ENCODE data around the gene FHL3.

The FHL3 gene, protein sequence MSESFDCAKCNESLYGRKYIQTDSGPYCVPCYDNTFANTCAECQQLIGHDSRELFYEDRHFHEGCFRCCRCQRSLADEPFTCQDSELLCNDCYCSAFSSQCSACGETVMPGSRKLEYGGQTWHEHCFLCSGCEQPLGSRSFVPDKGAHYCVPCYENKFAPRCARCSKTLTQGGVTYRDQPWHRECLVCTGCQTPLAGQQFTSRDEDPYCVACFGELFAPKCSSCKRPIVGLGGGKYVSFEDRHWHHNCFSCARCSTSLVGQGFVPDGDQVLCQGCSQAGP

GRCh38 chr1:38005195-38006007 lies at the start of gene FHL3:
TSS of gene FHL3 (minus strand) at chr1:38005514. CDS start at chr1:37999412, 6,102 bp downstream.
- DNase-seq (ENCODE audit: low read depth in 3 of 3), result no peak

DNA sequence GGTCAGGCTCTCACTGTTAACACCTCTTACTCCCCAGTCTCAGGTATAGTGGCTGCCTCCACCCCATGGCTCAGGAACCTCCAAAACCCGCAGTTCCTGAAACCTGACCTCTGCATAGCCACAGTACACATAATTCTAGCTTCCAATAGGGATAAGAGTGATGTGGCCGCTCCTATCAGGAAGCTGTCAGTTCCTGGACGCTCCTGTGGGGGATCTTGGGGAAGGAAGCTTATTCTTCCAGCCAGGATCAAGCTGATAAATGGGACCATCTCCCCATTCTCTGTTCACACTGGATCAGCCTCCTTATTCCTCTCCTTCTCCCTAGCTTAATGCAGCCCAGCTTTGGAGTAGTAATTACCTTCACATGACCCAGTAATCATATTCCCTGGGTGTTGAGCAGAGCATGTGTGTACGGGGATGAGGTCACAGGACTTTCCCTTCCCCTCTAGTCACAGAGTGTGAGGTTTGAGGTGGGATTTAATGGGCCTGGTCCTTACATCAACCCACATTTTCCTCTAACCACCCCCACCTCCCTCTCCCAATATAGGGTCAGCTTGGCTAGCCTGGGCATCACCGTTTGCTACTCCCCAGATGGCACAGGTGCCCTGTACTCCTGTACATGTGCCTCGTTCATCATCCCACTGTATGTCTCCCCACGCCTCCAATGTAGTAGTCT lies 48.2 kb upstream of the FHL3 start:
- DNase-seq (ENCODE audit: low read depth in 3 of 3), result no peak

DNA sequence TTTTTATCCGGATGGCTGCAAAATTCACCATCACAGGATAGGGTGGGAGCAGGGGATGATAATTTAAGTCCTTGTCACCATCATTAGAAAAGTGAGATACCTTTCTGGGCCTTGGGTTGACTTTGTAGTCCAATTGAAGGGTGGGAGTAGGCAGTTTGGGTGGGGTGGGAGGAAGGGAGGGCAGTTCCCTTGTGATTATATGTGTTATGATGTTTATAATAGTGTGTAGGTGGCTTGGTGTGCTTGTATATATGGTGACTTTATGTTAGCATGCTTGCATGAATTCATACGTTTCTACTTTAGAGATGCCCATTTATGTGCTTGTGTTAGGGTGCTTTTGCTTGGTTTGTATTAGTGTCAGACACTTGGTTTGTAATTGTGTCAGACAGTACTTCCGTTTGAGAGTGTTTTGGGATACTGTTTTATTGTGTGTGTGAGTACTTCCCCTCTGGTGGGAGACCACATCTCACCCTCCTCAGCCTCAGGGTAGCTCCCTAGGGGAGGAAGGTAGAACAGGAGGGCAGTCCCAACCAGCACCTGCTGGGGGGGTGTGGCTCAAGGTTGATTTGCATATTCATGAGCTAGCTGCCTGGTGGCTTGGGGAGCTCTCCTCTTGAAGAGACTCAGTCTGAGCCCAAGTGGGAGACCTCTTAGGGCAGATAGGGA lies 47.6 kb upstream of the FHL3 start:
- DNase-seq (ENCODE audit: low read depth in 3 of 3), result no peak

- DNase-seq (ENCODE audit: low read depth in 3 of 3), result no peak
Measured at GRCh38 chr1:38051079-38051543, 45.8 kb upstream of the FHL3 start.

DNA sequence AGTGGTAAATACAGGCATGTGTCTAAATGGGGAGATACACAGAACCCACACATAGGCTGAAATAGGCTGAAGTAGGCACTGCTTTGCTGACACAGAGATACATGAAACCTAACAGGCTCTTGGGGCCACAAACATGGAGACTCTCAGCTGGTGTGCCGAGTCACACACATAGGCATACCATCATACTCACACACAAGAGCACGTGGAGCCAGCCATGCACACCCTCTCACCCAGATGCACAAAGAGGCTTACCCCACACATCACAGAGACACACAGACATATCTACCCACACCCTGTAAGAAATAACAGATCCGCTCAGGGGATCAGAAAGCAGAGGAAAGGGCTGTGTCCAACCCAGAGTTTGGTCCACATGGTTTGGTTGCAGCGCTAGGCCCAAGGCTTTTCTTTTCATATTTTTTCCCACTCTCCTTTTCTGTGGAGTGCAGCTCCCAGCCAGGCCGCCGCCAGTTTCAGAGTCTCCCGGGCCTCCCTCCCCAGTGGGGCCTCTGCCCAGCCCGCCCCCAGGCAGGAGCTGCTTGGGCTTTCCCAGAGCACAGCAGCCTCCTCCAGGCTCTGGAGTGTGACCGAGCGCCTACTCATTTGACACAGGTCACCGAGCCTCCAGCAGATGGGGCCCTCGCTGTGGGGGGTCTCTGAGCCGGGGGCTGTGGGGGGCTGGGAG lies 45.2 kb upstream of the FHL3 start:
- DNase-seq (ENCODE audit: low read depth in 3 of 3), result no peak

GRCh38 chr1:38047603-38048141 lies 42.4 kb upstream of the FHL3 start:
- no peak for DNase-seq (ENCODE audit: low read depth in 3 of 3)

DNA sequence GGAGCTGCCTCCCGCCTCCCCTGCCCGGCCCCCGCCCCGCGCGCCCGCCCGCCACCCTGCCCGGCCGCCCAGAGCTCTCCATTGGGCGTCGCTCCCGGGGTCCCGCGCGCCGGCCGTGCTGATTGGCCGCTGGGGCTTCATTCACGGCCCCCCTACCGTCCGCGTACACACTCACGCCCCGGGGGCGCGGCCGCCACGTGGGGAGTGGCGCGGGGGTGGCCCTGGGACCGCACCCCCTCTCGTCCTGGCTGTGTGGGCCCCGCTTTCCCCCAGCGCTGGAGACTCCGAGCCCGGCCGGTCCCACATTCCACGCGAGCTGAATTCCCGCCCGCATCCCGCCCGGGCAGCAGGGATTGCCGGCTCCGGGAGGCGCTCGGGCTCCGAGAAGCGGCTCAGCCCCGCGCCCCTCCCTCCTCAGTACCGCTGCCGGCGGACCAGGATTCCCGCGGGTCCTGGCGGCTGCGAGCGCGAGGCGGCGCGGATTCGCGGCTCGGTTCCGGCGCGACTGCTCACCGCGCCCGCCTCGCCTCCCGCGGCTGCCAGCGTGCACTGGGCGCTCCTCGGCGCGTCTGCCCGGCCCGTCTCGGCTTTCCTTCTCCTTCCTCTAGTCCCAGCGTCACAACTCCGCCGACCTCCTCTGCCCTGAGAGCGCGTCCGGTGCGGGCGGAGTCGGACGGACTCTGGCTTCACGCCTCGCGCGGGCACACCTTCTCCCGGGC lies 41.7 kb upstream of the FHL3 start:
- DNase-seq (ENCODE audit: low read depth in 3 of 3), result peak; percentile 45 to 75 (median 55)

GRCh38 chr1:38046333-38046883 lies 41.1 kb upstream of the FHL3 start, which contains the start of gene POU3F1:
TSS of gene POU3F1 (minus strand) at chr1:38046793. CDS start at chr1:38046743, 50 bp downstream.
- DNase-seq (ENCODE audit: low read depth in 3 of 3), result no peak

DNA sequence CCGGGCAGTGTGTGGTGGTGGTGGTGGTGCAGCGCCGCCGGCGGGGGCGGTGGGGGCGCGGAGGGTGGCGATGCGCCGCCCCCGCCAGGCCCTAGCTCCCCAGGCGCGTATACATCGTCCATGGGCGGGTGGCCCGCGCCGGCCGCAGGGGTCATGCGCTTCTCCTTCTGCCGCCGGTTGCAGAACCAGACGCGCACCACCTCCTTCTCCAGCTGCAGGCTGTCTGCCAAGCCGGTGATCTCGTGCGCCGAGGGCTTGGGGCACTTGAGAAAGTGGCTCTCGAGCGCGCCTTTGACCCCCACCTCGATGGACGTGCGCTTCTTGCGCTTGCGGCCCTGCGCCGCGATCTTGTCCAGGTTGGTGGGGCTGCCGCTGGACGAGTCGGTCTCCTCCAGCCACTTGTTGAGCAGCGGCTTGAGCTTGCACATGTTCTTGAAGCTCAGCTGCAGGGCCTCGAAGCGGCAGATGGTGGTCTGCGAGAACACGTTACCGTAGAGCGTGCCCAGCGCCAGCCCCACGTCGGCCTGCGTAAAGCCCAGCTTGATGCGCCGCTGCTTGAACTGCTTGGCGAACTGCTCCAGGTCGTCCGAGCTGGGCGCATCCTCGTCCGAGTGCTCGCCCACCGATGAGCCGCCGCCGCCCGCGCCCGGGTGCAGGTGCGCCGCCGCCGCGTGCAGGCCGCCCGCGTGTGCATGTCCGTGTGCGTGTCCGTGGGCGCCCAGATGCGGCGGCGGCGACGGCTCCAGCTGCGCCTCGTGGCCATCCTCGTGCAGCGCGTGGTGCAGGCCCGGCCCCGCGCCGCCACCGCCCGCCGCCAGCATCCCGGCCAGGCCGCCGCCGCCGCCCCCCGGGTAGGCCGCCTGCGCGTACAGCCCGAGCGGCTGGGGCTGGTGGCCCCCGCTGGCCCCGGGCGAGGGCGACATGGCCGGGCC lies 40.4 kb upstream of the FHL3 start:
- DNase-seq (ENCODE audit: low read depth in 3 of 3), result no peak

DNA sequence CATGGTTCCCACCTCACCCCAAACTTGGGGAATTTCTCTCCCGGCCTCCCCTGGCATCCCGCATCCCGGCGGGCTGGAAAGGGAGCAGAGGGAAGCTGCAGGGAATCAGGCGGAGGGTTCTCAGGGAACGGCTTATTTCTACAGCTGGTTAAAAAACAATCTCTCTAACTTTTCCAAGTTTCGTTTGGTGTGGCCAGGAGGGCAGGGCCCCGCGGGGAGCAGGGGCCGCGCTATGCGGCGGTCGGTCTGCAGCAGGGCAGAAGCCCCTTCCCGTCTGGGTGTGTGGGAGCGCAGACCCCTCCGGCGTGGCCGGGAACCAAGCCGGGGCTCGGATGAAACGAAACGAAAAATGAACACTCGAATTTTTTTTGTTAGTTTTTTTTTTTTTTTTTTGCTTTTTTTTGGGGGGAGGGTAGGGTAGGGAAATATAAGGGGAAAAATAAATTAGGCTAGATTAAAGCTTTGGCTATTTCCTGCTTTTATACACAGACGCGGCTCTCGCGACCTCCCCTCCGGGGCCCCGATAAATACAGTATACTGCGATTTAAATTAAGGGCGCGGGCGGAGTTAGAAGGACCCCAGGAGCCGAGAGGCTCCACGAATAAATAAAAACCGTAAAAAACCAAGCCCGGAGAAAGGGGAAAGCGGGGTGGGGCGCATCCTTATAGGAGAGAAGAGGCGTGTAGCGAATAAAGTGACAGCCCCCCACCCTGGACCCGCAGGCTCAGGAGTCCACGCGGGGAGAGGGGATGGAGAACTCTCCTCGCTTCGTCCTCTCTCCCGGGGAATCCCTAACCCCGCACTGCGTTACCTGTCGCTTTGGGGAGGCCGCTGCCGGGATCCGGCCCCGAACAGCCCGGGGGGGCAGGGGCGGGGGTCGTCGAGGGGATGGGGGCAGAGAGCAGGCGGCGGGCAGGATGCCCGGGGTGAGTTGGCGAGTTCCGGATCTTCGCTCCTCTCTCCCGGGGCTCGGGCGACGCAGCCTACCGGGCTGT lies 39.2 kb upstream of the FHL3 start:
- no peak for DNase-seq (ENCODE audit: low read depth in 3 of 3)

DNA sequence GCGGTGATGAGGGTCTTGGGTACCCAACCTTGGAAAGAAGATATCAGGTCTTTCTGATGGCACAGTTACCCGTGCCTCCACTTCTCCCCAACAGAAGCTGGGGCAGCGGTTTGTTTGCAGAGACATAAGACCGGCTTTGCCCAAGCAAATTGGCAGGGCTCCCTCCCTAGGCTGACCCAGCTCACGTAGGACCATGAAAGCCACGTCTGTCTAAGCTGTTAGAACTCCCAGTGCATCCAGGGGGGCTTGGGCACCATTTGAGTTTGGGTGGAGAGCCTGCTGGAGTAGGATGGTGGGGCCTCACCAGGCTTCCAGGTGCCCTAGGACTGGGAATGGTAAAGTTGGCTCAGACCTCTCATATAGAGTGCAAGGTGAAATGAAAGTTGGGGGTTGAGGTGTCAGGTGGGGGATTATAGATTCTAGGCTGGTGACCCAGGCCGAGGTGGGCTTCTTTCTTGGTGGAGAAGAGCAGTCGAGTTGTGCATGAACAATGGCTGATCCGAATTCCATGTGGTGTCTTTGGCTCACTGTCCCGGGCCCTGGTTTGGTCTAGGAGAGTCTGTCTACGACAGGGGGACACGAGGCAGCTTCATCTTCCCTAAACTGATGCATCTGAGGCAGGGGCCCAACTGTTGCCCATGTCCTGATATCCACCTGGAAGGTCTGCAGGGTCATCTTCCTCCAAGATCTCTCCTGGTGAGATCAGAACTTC lies 37.9 kb upstream of the FHL3 start:
- DNase-seq (ENCODE audit: low read depth in 3 of 3), result no peak

DNA sequence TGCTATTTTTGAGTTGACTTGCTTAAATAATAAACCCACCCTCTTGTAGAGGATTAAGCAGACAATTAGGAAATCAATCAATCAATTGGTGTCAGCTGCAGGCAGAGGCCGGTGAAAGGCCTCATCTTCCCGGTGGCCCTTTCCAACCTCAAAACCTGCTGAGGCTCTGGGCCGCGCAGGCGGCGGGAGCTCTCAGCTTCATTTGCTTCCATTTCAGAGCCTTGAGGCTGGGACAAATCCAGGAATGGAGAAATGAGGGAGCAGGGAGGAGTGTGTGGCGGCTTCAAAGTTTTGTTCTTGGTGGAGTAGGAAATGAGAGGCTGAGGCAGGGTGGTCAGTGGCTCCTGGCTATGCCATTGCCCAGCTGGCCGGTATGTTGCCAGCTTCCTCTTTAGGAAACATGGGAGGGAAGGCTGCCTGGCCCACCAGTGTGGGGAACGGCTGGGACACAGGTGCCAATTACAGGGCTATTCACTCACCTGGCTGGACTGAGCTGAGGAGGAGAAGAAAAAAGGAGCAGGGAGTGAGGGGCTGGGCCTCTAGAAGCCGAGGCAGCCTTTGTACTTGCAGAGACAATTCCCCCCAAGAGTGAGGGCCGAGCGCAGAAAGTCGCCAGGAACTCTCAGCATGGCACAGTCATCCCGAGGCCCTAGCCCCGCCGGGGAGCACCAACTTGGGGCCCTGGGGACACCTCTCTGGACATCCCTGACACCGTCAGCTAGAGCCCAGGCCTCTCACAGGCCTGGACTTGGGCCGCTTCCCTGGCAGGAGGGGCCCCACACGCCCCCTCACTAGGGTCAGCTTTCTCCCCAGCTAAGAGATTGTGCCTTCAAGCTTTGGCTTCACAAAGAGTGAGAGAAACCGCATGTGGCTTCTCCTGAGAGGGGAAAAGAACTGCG lies 36.9 kb upstream of the FHL3 start:
- no peak for DNase-seq (ENCODE audit: low read depth in 3 of 3)

DNA sequence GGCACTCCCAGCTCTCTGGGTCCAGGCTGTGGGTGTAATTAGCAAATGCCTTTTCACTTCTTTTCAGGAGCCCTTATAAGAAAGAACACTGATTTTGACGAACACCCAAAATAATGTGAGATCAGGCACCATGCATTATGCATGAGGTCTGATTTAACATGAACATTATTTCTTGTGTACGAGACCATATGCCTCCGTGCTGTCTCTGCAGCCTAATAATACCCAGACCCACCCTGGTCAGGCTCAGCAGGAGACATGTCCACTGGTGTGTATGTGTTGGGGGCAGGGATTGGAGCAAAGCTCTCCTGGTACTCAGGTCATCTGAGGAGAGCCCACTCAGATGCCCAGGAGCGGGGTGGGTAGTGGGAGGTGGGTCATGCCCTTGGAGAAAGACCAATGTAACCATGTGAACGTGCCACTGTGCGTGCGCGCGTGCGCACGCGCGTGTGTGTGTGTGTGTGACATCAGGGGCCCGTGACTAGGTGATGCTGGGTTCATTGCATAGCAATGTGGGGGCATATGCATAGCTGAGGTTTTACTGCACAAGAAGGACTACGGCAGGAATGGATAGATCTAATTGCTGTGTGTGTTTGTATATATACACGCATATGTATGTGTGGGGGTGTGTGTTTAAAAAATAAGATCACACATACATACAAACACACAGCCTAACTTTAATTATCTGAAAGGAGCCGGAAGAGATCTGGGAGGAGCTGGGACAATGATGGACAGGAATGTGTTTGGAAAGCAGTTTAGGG lies 34.2 kb upstream of the FHL3 start:
- no peak for DNase-seq (ENCODE audit: low read depth in 3 of 3)

DNA sequence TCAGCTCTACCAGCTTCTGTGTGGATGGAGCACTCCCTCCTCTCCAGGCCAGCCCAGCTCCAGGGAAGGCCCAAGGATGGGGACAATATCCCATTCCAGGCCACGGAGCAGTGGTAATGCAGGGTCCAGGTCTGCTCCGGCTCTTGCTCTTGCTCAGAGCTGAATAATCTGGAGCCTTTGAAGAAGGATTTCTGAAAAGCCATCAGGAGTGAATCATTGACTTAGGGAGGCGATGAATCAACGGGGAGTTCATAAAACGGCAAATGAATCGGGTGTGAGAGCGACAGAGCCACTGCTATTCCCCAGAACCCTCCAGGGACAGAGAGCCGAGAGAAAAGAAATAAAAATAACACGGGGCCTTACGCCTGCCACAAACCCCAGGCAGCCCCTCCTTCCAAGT lies 33.5 kb upstream of the FHL3 start:
- no peak for DNase-seq (ENCODE audit: low read depth in 3 of 3)

DNA sequence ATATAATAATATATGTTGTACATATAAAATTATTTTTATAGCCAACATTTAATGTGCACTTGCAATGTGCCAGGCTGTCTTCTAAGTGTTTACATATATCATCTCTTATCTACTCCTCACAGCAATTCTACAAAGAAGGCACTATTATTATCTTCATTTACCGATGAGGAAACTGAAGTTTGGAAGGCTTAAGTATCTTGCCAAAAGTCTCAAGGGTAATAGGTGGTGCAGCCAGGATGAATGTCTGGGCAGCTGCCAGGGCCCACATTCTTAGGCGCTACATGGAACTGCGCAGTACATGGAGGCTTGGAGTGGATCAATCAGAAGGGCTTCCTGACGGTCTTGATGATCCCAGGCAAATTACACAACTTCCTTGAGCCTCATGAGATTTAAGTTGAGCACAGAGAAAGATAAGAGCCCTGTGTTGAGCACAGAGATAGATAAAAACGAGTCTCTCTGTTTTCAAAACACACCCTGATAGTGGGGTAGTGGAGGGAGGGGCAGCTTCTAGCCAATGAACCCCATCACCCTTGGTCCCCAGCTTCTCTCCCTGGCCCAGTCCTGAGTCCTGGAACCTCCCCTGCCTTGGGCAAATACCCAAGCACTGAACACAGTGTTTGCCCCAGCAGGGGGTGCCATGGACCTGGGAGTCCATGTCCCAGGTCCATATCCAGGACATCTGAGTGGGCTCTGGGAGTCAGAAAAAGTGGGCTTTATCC lies 32.1 kb upstream of the FHL3 start:
- no peak for DNase-seq (ENCODE audit: low read depth in 3 of 3)
